SJSA1 (cell line): ENCODE data around the gene MPZL1. TPM values are rescaled to one million over a fixed set of nuclear protein-coding genes. Genes with fewer than 3 reads are reported as not detected.

ENCODE experiments used
- DNase-seq, 2 experiments: peaks; one replicate each; pipeline ENCODE4 v3.0.0-alpha.2; 2015 to 2020; ENCODE audit warnings: low spot score in 2 of 2, low read depth in 1 of 2
- H3K27ac ChIP-seq: fragments of 250-450 bp; sonication (Bioruptor Pico); 2 replicates; pipeline ENCODE4 v1.5.1; 2020; ENCODE audit warnings: mild to moderate bottlenecking, moderate library complexity
- H3K27me3 ChIP-seq: fragments of 250-450 bp; sonication (Bioruptor Pico); replicated peaks from 2 replicates; pipeline ENCODE4 v1.5.1; 2020; ENCODE audit warnings: mild to moderate bottlenecking, moderate library complexity
- H3K36me3 ChIP-seq: fragments of 250-450 bp; sonication (Bioruptor Pico); 2 replicates; pipeline ENCODE4 v1.5.1; 2020; ENCODE audit warnings: mild to moderate bottlenecking
- H3K4me1 ChIP-seq: fragments of 250-450 bp; sonication (Bioruptor Pico); replicated peaks from 2 replicates; pipeline ENCODE4 v1.6.1; 2021; ENCODE audit warnings: mild to moderate bottlenecking
- H3K4me3 ChIP-seq: fragments of 250-450 bp; sonication (Bioruptor Pico); 2 replicates; pipeline ENCODE4 v1.5.1; 2020; ENCODE audit warnings: mild to moderate bottlenecking
- H3K9me3 ChIP-seq: fragments of 250-450 bp; sonication (Bioruptor Pico); replicated peaks from 2 replicates; pipeline ENCODE4 v1.5.1; 2020; ENCODE audit warnings: mild to moderate bottlenecking
- total RNA-seq: library from RNA; depleted of rRNA; stranded (reverse); fragments of >200 nt; shearing (Covaris generic); gene quantifications from 2 replicates; pipeline ENCODE4 v1.2.3, GENCODE V29; 2014

Gene MPZL1
- total RNA-seq, 1 experiment from 2014 or later: 78.5 TPM

DNA sequence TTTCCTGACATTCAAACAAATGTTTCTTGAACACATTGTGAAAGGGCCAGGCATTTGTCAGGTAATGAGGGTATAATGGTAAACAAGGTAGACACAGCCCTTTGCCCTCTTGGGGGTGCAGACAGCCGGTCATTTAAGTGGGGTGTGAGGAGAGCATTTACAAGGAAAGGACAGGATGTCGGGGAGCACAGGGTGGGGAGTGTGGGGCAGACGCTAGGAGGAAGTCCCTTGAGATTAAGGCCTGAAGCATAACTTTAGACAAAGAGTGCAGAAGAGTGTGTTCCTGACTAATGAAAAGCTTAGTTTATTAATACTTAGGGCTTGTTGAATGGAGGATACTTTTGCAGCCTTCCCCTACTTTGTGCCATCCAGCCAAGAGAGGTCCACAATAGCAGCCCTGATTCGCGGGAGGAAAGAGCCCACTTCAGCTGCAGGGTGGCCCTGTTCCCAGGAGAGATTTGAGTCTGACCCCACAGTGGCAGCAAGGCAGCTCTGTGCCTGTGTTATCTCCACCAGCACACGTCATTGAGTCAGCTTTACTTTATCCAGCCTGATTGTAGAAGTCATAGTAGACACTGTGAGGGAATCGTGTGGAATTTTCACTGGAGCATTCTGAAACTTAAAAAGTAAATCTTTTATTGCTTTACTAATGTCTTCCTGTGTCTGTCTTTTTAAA, 35.1 kb downstream of the MPZL1 start:
- Histone ChIP-seq H3K4me1 (0 out of 2 replicates have a peak, but pooled peaks cover 4% of the 10 kb centered on the region), H3K9me3 (no peaks in the 10 kb centered on the region), H3K4me3 (no peak overlapping the region), H3K27me3 (no peaks in the 10 kb centered on the region), H3K36me3 (no peaks in the 10 kb centered on the region; the same call in 1 of the 2 replicates), H3K27ac (no peak overlapping the region)
- no peak for DNase-seq

DNA sequence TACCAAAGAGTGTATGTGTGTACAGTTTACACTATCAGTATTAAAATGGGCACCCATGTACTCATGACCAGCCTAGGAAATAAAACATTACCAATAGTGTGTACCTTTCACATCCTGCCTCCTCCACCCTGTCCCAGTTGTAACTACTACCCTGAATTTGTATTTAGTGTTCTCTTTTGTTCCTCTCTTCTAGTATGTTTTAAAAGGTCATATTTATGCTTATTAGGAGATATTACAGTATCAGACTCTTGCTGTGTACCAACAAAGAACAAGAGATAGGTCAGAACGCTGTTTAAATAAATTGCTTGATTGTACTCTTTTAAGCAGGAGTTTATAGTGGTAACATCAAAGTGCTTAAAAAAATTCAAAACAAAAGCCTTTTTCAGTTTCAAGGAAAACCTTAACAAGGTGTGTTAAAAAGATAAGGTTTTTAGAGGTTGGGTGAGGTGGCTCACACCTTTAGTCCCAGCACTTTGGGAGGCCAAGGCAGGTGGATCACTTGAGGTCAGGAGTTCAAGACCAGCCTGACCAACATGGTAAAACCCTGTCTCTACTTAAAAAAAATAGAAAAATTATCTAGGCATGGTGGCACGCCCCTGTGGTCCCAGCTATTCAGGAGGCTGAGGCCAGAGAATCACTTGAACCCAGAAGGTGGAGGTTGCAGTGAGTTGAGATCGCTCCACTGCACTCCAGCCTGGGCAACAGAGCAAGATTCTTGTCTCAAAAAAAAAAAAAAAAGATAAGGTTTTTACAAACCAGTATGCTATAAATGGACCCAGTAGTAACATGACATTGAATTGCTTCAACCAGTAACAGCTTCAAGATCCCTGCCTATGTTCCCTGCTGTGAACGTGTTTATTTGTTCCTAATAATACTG, 35.9 kb downstream of the MPZL1 start:
- no peak for DNase-seq
- Histone ChIP-seq H3K4me1 (peaks cover 6% of the 10 kb centered on the region), H3K27me3 (no peaks in the 10 kb centered on the region), H3K27ac (no peak overlapping the region), H3K4me3 (no peak overlapping the region), H3K36me3 (no peaks in the 10 kb centered on the region; the same call in 1 of the 2 replicates), H3K9me3 (no peaks in the 10 kb centered on the region)

DNA sequence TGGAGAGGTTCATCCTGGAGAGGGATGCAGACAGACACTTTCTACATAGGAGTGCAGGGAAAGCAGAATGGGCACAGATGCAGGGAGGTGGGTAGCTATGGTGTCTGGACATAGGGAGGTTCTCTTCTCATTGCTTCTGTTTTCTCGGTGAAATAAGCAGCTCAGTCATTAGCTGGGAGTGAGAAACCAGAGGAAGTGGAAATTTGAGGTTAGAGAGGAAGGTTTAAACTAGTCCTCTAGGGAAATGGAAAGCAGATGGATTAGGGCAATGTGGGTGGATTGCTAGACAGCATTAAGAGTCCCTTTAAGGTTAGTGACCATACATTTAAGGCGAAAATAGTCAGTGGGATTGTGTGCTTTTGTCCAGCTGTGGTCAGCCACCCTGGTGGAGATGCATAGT, 39.6 kb downstream of the MPZL1 start:
- DNase-seq: no peak
- Histone ChIP-seq H3K4me3 (no peak overlapping the region), H3K36me3 (peaks cover 4% of the 10 kb centered on the region), H3K9me3 (no peaks in the 10 kb centered on the region), H3K27ac (no peak overlapping the region), H3K4me1 (peaks cover 15% of the 10 kb centered on the region), H3K27me3 (no peaks in the 10 kb centered on the region)

DNA sequence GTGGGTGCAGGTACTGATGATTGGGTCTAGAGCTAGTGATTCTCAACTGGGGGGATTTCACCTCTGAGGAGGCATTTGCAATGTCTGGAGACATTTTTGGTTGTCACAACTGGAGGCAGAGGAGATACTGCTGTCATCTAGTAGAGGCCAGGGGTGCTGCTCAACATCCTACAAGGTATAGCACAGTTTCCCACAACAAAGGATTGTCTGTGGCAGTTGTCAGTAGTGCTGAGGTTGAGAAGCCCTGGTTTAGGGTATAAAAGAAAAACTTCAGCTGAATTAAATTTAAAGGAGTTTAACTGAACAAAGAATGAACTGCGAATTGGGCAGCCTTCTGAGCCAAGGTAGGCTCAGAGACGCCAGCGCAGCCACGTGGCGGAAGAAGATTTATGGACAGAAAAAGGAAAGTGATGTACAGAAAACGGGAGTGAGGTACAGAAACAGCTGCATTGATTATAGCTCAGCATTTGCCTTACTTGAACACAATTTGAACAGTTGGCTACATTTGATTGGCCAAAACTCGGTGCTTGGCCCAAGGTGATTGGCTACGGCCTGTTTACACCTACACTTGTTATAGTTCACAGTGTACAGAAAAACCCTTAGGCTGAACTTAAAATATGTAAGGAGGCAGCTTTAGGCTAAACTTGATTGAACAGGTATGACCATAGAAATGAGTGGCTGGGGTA, 40.4 kb downstream of the MPZL1 start:
- H3K27me3 ChIP-seq: no peaks in the 10 kb centered on the region
- no peaks in the 10 kb centered on the region for H3K9me3 ChIP-seq
- DNase-seq: no peak
- H3K27ac ChIP-seq: no peak overlapping the region
- peaks cover 6% of the 10 kb centered on the region for H3K36me3 ChIP-seq
- H3K4me1 ChIP-seq: peaks cover 15% of the 10 kb centered on the region
- H3K4me3 ChIP-seq: no peak overlapping the region

DNA sequence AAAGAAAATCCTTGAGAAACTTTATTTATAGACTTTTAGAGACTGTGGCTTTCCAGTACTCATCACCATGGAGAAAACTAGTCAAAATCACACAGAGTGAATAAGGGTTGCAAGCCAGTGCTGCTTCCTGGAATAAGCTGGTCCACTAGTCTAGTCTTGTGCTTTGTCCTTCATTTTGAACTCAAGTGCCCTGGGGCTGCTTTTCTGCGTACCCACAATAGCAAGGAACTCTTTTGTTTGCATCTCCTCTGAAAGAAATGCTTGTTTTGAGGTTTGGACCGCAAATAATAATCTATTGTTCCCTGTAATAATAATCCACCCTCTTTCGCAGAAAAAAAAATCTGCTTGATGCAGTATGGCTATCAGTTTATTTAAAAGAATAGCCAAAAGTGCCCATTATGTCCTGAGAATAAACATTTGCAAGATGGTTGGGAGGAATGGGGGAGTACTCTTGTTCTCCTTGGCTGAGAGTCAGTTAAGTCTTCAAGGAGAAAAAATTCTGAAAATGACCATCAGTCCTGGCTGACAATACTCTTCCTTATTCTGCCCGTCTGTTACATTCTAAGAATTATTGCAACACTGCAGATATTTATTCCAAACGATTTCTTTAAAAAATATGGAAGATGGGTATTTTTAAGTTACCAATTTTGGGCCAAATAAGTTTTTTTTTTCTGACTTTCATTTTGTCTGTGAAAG, 41.9 kb downstream of the MPZL1 start:
- no peak overlapping the region for H3K4me3 ChIP-seq
- H3K27me3 ChIP-seq: no peaks in the 10 kb centered on the region
- H3K27ac ChIP-seq: no peak overlapping the region
- peaks cover 15% of the 10 kb centered on the region for H3K4me1 ChIP-seq
- H3K36me3 ChIP-seq: peaks cover 9% of the 10 kb centered on the region
- H3K9me3 ChIP-seq: no peaks in the 10 kb centered on the region
- DNase-seq: peak in 1 of 2 experiments; percentile 47

DNA sequence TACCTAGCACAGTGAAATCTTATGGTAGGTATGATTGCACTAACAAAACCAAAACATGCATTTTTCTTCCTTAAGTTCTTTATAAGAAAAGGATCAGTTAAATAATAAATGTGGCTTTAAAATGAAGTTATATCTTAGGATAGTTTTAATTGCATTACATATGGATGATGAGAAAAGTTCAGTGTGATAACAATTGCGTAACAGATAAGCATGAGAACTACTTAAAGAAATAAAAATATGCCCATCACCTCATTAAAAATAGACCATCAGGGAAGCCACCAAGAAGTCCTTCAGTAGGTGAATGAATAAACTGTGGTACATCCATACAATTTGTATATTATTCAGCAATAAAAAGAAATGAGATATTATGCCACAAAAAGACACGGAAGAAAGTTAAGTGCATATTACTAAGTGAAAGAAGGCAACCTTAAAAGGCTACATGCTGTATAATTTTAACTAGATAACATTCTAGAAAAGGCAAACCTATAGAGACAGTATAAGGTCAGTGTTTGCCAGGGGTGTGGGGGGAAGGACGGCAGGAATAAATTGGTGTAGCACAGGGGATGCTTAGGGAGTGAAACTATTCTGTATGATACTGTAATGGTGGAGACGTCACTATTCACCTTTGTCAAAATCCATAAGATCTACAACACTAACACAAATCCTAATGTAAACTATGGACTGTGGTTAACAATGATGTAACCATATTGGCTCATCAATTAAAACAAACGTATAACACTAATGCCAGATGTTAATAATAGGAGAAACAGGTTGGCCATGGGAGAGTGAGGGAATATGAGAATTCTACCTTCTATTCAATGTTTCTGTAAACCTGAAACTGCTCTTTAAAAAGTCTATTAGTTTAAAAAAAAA, 42.9 kb downstream of the MPZL1 start:
- Histone ChIP-seq H3K9me3 (no peaks in the 10 kb centered on the region), H3K4me3 (no peak overlapping the region), H3K27ac (no peak overlapping the region), H3K4me1 (peaks cover 15% of the 10 kb centered on the region), H3K36me3 (peaks cover 16% of the 10 kb centered on the region), H3K27me3 (no peaks in the 10 kb centered on the region)
- DNase-seq: no peak

DNA sequence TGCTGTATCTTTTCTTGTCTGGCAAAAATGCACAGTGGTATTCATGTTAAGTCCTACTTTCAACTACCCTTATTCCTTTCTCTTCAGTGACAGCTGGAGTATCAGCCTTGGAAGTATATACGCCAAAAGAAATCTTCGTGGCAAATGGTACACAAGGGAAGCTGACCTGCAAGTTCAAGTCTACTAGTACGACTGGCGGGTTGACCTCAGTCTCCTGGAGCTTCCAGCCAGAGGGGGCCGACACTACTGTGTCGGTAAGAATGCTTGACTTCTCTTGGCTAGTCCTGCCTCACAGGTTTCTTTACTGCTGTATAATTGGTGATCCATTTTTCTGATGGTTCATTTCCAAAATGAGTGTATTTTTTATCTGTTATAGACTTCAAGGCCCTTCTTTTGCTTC, 43.7 kb downstream of the MPZL1 start:
- H3K9me3 ChIP-seq: no peaks in the 10 kb centered on the region
- no peak for DNase-seq
- no peak overlapping the region for H3K27ac ChIP-seq

DNA sequence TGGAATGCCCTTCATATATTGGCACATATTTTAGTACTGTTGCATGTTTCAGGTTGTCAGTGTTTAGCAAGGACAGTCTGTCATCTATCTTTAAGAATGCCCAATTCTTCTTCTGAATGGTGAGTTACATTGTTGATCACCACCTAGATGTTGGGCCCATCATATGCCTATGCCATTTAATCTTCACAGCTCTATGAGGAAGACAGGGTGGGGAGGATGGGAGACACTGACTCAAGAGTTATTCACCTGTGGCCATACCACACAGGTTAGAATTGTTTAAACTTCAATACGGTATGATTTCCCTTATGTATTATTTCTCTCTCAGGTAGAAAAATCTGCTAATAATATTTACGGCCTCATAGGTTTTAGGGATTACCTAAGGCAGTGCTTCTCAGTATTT, 44.8 kb downstream of the MPZL1 start:
- Histone ChIP-seq H3K36me3 (peaks cover 20% of the 10 kb centered on the region), H3K9me3 (no peaks in the 10 kb centered on the region)

More for the DNA sequence above, 43.7 kb downstream of the MPZL1 start:
- Histone ChIP-seq H3K27me3 (no peaks in the 10 kb centered on the region), H3K36me3 (peaks cover 20% of the 10 kb centered on the region), H3K4me3 (no peak overlapping the region), H3K4me1 (peaks cover 15% of the 10 kb centered on the region)

DNA sequence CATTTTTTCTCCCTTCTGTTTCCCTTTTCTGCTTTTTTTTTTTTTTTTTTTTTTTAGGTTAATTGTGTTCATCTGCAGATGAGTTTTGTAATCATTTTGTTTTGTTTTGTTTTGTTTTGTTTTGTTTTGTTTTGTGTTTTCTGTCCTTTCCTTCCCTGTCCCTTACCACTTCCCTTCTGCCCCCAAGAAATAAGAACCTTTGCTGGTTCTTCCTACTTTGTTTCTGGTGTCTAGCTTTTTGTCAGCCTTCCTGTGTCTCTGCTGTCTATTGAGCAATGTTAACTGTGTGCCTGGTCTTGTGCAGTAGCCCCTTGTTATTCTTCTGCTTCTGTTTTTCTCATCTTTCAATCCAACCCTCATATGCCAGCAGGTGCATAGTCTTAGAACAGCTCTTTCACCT, 46.0 kb downstream of the MPZL1 start:
- DNase-seq: no peak
- Histone ChIP-seq H3K27ac (no peak overlapping the region), H3K4me1 (peaks cover 12% of the 10 kb centered on the region), H3K9me3 (no peaks in the 10 kb centered on the region), H3K4me3 (no peak overlapping the region), H3K36me3 (peaks cover 20% of the 10 kb centered on the region), H3K27me3 (no peaks in the 10 kb centered on the region)

More for the DNA sequence above, 44.8 kb downstream of the MPZL1 start:
- Histone ChIP-seq H3K4me1 (peaks cover 15% of the 10 kb centered on the region), H3K27me3 (no peaks in the 10 kb centered on the region), H3K27ac (no peak overlapping the region), H3K4me3 (no peak overlapping the region)
- DNase-seq: no peak

DNA sequence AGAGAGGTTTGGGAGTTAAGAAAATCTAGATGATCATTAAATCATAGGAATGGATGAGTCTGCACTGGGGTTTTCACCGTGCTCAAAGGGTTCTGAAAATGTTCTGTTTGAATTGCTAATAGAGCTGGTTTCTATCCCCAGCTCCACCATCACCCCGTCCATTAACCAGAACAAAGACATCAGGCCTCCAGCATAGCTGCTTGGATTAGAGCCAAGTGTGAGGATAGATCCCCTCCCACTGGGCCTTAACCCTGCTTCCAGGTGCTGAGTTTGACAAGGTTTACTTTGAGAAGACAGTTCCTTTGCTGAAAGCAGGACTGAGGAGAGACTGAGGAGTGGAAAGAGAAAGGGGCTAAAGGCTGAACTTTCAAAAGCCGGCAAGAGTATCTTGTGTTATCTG, 48.3 kb downstream of the MPZL1 start:
- peaks cover 1% of the 10 kb centered on the region; the same call in 1 of the 2 replicates for H3K4me1 ChIP-seq
- H3K36me3 ChIP-seq: peaks cover 24% of the 10 kb centered on the region
- H3K27me3 ChIP-seq: no peaks in the 10 kb centered on the region
- no peak overlapping the region for H3K4me3 ChIP-seq
- DNase-seq: no peak
- no peaks in the 10 kb centered on the region for H3K9me3 ChIP-seq
- H3K27ac ChIP-seq: no peak overlapping the region

DNA sequence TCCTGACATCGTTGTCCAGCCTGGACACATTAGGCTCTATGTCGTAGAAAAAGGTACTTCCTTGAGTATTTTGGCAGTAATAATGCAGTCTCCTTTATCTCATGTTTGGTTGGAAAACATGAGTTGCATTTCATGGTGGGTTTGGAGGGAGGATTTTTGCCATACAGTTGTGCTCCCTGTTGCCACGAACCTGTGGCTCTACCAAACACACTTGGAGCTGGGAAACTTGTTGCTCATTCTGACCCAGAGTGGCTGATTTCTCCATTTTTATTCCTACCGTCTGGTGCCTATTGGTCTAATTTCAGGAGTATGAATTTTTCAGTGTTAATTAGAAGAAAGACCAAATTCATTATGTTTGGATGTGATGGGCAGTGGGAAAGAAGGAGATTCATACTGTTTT, 50.7 kb downstream of the MPZL1 start:
- H3K27ac ChIP-seq: no peak overlapping the region
- no peaks in the 10 kb centered on the region for H3K9me3 ChIP-seq
- peaks cover 31% of the 10 kb centered on the region for H3K36me3 ChIP-seq
- H3K27me3 ChIP-seq: no peaks in the 10 kb centered on the region
- no peak overlapping the region for H3K4me3 ChIP-seq
- no peak for DNase-seq
- H3K4me1 ChIP-seq: peaks cover 11% of the 10 kb centered on the region; the same call in 1 of the 2 replicates

DNA sequence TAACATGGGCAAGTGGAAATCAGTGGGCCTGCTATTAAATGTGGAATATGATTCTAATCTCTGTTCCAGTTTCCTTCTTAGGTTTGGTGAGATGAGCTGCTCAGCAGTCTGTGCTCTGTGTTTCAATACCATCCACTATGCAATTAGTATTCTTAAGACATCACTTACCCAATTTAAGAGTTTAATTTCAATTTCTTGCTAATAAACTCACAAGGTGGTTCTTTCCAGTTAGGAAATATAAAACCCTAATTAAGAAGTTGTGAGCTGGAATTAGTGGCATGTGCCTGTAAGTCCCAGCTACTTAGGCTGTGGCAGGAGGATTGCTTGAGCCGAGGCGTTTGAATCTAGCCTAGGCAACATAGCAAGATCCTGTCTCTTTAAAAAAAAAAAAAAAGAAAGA, 51.7 kb downstream of the MPZL1 start:
- no peaks in the 10 kb centered on the region for H3K9me3 ChIP-seq
- peaks cover 31% of the 10 kb centered on the region for H3K36me3 ChIP-seq
- H3K4me1 ChIP-seq: peaks cover 11% of the 10 kb centered on the region; the same call in 1 of the 2 replicates
- H3K4me3 ChIP-seq: no peak overlapping the region
- H3K27me3 ChIP-seq: no peaks in the 10 kb centered on the region
- no peak overlapping the region for H3K27ac ChIP-seq
- no peak for DNase-seq
